HPDE6-E6E7 (cell line): Measurements from ENCODE around the gene AQP6.
"Not testable (repeated sequence)": the region's sequence is repeated elsewhere in the genome, so short reads cannot be mapped to it uniquely, and the experiment has no call there.

Experiments used
- DNase-seq: peaks from one replicate; pipeline ENCODE4 v3.0.0; 2011; ENCODE audit warnings: missing footprints; ENCODE audit errors: extremely low spot score

Gene AQP6

GRCh38 chr12:49969651-49970429 is 2.9 kb upstream of the AQP6 start:
- DNase-seq, result no peak

- no peak for DNase-seq
Measured at GRCh38 chr12:49970658-49971057, 2.1 kb upstream of the AQP6 start.

GRCh38 chr12:49971141-49971540 is 1.6 kb upstream of the AQP6 start:
- no peak for DNase-seq

GRCh38 chr12:49972129-49972528 is 618 bp upstream of the AQP6 start:
- no peak for DNase-seq

- no peak for DNase-seq
Measured at GRCh38 chr12:49973361-49973830, 649 bp downstream of the AQP6 start.

- no peak for DNase-seq
Measured at GRCh38 chr12:49974231-49974675, 1.5 kb downstream of the AQP6 start.

- no peak for DNase-seq
Measured at GRCh38 chr12:49974677-49975317, 2.0 kb downstream of the AQP6 start.

GRCh38 chr12:49975318-49975761 is 2.6 kb downstream of the AQP6 start:
- no peak for DNase-seq

- DNase-seq, result no peak
Measured at GRCh38 chr12:49976557-49976956, 3.8 kb downstream of the AQP6 start.

- no peak for DNase-seq
Measured at GRCh38 chr12:49978125-49978524, 5.4 kb downstream of the AQP6 start.

- DNase-seq, result no peak
Measured at GRCh38 chr12:49979016-49979586, 6.4 kb downstream of the AQP6 start.

GRCh38 chr12:49979791-49980190 is 7.0 kb downstream of the AQP6 start:
- no peak for DNase-seq

GRCh38 chr12:49980501-49981349 is 8.0 kb downstream of the AQP6 start:
- DNase-seq, result no peak

GRCh38 chr12:49982246-49983087 is 9.7 kb downstream of the AQP6 start:
- no peak for DNase-seq

- peak; percentile 54 for DNase-seq
Measured at GRCh38 chr12:49983892-49984291, 11.1 kb downstream of the AQP6 start.

GRCh38 chr12:49984476-49985359 is 12.0 kb downstream of the AQP6 start:
- no peak for DNase-seq

- no peak for DNase-seq
Measured at GRCh38 chr12:49985981-49986380, 13.2 kb downstream of the AQP6 start.

- DNase-seq, result not testable (repeated sequence)
Measured at GRCh38 chr12:49986476-49986875, 13.7 kb downstream of the AQP6 start.

GRCh38 chr12:49987625-49988303 is 15.0 kb downstream of the AQP6 start:
- no peak for DNase-seq
